Bone marrow (tissue), 2 donors: Measurements from ENCODE around the gene EVC2.

Source experiments
- DNase-seq, 2 donors: peaks; one replicate each; lab custom pipeline; 2025; lab: John Stamatoyannopoulos, UW

The EVC2 gene

GRCh38 chr4:5711479-5712184 is 3.3 kb upstream of the EVC2 start:
- DNase-seq: no peak

GRCh38 chr4:5710961-5711478 is 2.7 kb upstream of the EVC2 start, which contains the start of gene EVC:
Gene EVC (plus strand): TSS chr4:5711201. CDS start chr4:5711381, 180 bp downstream.
- no peak for DNase-seq

DNA sequence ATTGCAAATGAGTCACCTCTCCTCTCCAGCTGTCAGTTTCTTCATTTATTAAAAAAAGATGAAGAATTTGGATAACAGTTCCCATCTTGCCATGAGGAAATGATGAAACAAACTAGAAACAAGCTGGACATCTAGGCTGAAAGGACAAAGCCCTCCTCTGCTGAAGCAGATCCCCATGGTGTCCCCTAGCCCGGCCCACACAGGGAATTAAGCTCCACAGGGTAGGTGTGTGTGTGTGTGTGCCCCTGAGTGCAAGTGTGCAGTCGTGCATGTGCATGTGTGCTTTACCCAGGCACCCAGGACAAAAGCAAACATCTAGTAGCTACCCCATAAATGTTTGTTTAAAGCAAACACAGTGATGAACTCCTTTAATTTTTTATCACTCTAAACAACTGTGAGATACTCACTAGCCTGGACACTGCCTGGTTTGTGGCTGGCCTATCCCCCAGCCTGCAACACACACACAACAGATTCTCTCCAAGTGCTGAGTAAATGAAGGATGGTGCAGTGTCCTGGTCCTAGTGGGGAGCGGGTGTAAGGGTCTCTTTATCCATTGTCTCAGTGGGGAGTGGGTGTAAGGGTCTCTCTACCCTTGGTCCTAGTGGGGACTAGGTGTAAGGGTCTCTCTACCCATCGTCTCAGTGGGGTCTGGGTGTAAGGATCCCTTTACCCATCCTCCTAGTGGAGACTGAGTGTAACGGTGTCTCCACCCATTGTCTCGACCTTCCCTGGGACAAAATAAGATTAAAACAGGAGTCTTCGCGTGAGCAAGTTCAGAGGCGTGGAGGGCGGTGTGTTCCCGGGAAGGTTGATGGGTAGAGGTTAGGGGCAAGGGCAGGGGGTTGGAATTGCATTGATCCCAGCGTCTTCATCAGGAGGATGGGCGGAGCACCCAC is 2.0 kb upstream of the EVC2 start:
- no peak for DNase-seq

- no peak for DNase-seq
These were observed 832 bp upstream of the EVC2 start for GRCh38 chr4:5709207-5709575.

DNA sequence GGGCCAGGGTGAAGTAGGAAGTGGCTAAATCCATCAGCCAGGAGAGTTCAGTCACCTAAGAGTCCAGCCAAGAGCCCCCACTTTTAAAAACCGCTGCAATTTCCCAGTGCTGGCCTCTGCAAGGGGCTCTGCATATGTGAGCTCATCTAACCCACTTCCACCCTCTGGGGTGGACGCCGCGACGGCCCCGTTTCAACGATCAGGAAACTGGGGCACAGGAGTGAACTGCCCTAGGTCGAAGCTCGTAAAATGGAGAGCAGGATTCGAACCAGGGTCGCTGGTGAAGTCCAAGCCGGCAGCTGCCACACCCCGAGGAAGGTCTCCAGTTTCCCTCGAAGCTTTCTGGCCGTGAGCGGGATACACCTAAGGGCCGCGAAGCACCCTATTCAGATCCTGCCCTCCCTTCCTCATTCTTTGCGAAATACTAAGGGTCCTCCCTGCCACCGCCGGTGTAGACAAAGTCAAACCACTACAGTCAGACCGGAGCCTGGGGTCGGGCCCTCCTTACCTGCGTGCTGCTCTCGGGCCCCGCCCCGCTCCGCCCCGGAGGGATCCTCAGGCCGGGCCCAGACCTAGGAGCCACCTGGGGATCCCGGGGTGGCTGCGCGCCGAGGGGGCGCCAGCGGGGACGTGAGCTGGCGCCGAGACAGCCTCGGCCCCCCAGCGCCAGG is 446 bp downstream of the EVC2 start:
- DNase-seq: no peak

DNA sequence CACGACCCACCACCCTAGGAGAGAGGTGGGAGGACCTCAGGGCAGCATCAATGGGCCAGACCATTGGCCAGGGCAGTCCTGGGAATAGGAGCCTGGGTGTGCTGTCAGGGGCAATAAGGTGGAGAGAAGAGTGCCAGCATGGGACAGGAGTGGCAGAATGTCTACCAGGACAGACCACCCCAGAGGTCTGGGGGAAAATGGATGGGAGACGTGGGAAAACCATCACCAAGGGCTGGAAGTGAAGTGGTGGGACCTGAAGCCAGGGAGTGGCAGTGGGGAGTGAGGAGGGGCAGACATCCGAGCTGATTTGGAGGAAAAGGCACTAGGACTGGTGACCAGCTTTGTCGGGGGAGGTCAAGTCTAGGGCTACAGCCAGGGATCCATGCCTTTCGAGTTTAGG is 993 bp downstream of the EVC2 start:
- no peak for DNase-seq

GRCh38 chr4:5706486-5707290 is 1.7 kb downstream of the EVC2 start:
- DNase-seq: no peak

DNA sequence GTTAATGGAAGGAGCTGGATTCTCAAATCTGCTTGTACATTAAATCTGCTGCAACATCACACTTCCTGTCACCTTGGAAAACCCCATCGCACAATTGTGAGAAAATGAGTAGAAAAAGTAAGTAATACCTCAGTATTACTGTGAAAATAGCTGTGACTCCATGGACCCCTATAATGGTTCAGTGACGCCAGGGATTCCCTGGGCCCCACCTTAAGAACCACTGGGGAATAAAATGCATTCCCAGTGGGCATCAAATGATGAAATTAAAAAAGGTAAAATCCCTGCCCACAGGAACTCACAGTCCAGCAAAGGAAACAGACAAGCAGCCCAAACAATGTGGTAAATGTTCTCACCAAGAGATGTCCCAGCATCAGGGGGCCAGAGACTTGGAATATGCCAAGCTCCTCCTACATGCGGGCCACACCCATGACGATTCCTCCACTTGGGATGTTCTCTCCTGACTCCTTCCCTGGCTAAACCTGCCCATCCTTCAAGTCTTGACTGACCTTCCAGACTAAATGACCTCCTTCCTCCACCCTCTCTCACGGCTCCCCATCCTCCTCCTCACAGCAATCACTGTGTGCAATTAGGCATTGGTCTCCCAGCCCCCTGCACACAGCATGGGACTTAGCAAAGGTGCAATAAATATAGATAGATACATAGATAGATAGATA is 2.6 kb downstream of the EVC2 start:
- no peak for DNase-seq

- DNase-seq: no peak
These were observed 4.1 kb downstream of the EVC2 start for GRCh38 chr4:5704276-5704675.

- no peak for DNase-seq
These were observed 4.5 kb downstream of the EVC2 start for GRCh38 chr4:5703831-5704230.

DNA sequence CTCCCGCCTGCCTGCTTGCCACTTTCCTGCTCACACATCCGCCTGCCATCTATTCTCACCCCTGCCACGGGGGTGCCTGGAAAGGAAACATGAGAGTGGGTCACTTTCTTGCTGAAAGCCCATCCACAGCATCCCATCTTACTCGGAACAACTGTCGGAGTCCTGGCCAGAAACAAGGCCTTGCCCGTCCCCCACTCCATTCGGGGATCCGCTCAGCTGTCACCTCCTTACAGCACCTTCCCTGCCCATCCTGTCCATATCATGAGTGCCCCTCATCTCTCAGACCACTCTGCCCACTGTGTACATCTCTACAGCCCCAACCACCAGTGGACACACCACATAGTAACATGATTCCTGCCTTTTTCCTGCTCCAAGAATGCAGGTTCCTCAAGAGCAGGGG is 6.4 kb downstream of the EVC2 start:
- DNase-seq: no peak

DNA sequence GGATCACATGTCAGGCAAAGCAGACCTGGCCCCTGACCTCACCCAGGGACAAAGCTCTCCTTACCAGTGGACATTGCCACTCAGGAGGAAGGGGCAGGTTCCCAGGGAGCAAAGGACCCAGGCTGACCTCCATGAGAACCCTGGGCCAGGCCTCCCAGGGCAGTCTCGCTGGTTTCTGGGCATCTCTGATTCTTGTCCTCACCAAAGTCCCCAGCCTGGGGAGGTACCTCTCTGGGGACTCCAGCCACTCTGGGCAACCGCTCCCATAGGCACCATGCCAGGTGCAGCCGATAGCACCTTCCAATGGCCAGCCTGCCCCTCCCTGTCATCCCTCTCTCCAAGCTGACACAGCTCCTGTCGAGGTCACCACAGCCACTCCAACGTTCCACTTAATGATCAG is 7.9 kb downstream of the EVC2 start:
- DNase-seq: no peak

DNA sequence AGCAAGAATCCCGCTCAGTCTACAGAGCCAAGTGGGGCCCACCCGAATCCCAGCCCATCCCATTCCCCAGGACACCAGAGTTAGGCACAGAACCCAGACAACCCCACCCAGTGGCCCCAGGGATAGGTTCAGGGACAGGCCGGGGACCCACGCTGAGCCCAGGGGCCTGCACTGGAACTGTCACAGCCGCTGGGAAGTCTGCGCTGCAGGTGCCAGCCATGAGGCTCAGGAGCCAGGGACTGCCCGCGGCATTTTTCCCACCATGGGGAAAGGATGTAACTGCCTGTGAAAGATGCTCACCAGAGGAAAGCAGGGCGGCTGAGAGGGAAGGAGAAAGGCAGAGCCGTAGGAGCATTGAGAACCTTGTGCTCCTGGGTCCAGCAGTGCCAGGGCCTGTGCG is 12.0 kb downstream of the EVC2 start:
- no peak for DNase-seq

- DNase-seq: no peak
These were observed 14.5 kb downstream of the EVC2 start for GRCh38 chr4:5693871-5694270.

DNA sequence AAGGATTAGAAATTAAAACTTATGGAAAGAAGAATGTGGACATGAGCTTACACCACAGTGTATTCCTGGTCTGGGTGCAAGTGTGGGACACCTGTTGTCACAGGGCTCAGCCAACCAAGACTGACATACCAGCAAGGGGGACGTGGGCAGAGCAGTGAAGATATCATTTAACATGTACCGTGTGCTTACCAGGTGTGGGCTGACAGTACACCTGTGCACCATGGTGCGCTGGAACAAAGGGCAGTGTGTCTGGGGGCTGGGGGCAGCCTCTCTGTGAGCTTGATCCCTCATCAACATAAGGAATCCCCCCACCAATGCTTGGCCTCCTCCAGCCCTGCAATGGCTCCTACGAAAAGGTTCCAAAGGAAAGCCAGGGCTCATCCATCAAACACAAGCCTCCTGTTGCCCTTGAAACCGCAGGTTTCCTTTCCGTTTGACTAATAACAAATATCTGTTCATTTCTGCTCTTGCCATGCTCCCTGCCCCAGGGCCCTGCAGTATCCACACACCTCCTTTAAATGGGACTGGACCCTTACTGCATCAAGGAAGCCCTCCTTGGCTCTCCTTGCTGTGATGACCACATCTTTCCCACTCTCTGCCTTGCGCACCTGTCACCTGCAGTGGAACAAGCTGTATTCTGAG is 16.7 kb downstream of the EVC2 start:
- no peak for DNase-seq

- no peak for DNase-seq
These were observed 19.3 kb downstream of the EVC2 start for GRCh38 chr4:5689065-5689464.

GRCh38 chr4:5686338-5686737 is 22.0 kb downstream of the EVC2 start:
- no peak for DNase-seq

GRCh38 chr4:5685296-5685695 is 23.1 kb downstream of the EVC2 start:
- no peak for DNase-seq

- no peak for DNase-seq
These were observed 24.8 kb downstream of the EVC2 start for GRCh38 chr4:5683566-5683965.

GRCh38 chr4:5678977-5679376 is 29.4 kb downstream of the EVC2 start:
- DNase-seq: no peak

DNA sequence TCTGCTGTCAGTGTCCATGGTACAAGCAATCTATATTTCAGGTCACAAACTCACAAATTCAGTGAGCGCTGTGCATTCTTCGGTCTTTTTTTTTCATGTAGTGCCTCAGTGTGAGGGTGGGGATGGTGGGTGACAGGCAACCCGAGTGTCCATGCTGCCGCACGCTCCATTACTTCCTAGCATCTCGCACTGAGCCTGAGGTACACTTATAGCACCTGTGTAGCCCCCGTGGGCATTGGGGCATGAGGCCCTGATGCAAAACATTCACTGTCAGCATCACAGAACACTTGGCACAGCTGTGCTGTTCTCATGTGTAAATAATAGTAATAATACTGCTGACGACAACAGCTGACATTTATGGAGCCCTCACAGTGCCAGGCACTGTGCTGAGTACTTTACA is 31.6 kb downstream of the EVC2 start:
- DNase-seq: no peak
